GM19035 (cell line): ENCODE results near the gene ACOT7.

Experiments used
- ATAC-seq: cut with Tn5 transposase; IDR thresholded peaks from one replicate; pipeline ENCODE4 v1.9.1; 2021; ENCODE audit not compliant: unreplicated experiment

Gene ACOT7

GRCh38 chr1:6347641-6348487 is 45.7 kb downstream of the ACOT7 start:
- no peak for ATAC-seq

DNA sequence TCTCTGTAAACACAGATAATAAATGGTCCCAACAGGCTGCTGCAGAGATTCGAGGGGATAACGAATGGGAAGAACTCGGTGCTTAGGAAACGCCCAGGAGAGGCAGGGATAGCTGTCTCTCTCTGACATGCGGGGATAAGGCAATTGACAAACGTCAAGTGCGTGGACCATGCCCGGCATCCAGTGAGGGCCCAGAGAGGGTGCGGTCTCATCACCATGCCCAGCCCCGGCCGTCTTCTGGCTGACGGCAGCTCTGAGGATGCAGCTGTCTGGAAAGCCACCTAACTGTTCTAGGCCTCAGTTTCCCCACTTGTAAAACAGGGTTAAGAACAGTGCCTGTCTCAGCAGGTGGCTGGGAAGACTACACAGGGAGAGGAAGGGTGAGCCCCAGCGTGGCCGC is 48.1 kb downstream of the ACOT7 start:
- ATAC-seq = no peak

GRCh38 chr1:6345009-6345408 is 48.6 kb downstream of the ACOT7 start:
- ATAC-seq = no peak

DNA sequence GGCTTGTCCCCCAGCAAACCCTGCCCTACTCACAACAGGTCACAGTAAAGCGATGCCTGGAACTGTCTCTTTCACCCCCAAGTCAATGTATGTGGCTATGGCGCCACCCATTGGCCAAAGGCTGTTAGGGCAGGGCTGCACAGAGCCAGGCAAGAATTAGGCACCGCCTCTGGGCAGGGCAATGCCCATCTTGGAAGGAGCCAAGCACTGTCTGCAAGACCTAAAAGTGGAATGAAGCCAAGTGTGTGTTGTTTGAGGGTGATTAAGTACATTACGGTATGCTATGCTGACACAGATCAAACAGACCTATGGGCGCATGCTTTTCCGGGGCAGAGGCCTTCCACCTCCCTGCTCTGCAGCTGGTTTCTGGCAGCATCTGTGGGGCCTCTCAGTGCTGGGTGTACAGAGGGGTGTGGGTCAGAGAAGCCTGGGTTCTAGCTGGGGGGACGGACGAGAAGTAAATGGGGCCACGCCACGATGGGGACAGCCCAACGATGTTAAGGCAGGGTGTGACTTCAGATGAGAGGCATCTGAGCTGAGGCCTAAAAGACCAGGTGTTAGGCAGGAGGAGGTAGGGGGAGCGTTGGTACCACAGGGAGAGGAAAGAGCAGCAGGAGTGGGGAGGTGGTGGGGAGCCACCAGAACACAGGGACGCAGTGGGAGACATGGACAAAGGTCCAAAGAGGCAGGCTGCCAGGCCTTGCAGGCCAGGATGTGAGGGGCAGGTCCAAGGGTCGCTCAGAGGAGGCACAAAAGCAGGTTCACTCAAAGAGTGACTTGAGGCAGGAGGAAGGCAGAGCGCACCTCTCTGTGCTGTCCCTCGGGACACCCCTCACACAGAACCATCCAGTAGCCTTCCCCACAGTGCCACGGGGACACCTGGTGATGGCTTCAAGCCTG is 49.8 kb downstream of the ACOT7 start:
- ATAC-seq = no peak

- ATAC-seq = no peak
Observed at GRCh38 chr1:6342056-6342455, 51.5 kb downstream of the ACOT7 start.

GRCh38 chr1:6338695-6339094 is 54.9 kb downstream of the ACOT7 start:
- no peak for ATAC-seq

- no peak for ATAC-seq
Observed at GRCh38 chr1:6336776-6337622, 56.6 kb downstream of the ACOT7 start.

DNA sequence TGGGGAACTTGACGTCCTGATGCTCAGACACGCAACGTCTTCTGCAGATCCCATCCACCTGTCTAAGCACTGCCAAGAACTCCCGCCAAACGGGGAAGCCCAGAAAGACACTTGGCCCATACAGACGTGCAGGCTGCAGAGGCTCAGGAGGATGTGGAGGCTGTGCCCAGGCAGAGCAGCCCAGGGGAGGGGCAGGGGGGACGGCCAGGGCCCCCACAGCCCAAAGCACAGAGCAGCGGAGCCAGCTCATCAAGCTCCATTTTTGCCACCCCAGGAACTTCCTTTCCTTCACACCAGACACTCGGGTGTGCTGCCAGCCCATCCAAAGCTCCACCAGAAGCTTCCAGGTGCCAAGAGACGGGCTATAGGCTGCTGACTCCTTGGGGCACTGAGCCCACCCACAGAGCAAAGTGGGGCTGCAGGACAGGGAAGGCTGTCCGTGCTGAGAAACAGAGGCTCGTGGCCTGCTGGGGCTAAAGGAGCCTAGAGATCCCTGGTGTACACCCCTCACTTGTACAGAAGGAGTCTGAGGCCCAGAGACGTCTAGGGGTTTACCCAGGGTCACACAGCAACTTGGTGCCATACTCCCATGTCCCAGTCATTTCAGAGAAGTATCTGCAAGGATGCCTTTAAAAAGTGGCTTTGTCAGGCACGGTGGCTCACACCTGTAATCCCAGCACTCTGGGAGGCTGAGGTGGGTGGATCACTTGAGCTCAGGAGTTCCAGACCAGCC is 59.1 kb downstream of the ACOT7 start:
- ATAC-seq = no peak

GRCh38 chr1:6332821-6333220 is 60.7 kb downstream of the ACOT7 start:
- no peak for ATAC-seq

DNA sequence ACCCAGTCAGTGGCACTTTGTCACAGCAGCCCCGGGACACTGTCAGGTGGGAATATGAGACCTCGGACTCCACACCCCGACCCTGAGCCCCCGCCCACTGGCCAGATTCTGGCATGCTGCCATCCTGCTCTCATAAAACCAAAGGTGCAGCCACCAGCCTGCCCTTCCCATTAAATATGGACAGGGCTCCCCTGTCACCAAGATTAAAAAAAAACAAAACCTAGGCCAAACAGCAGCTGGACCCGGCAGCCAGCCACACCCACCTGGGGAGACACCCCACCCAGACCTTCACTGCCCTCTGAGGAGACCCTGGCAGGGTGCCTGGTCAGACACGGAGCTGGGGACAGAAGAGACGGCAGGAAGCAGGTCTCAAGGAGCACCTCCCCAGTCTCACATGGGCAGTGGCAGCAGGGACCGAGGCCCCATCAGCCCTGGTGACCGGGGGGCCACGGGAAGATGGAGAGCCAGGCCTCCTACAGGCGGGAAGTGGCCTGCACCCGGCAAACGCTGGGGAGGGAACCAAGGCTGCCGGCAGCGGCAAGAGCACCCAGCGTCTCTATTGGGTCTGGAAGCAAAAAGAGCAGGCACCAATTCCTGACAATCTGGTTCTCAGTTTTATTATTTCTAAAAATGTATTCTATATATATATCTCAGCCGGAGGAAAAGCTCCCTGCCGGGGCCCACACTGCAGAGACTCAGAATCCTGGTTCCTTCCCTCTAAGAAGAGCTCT is 61.9 kb downstream of the ACOT7 start:
- ATAC-seq = no peak

- ATAC-seq = no peak
Observed at GRCh38 chr1:6330410-6330911, 63.1 kb downstream of the ACOT7 start.

- no peak for ATAC-seq
Observed at GRCh38 chr1:6329851-6330250, 63.7 kb downstream of the ACOT7 start.

- ATAC-seq = no peak
Observed at GRCh38 chr1:6329396-6329795, 64.2 kb downstream of the ACOT7 start.

DNA sequence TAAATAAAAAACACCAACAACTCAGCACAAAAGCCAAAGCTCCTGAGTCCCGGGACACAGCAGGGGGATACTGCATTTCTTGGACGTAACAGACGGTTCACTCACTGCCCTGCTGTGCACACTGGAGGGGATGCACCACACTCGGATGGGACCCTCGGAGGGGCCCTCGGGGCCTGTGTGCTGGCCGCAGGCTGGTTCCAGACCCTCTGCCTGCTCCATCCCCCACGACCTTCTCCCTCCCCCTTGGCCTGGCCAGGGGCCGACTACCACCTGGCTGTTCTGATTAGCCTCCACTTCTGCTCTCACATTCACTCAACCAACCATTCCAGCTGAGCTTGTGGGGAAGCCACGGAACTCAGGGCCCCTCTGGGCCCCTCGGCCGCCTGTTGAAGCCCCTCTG is 64.9 kb downstream of the ACOT7 start:
- ATAC-seq = no peak

DNA sequence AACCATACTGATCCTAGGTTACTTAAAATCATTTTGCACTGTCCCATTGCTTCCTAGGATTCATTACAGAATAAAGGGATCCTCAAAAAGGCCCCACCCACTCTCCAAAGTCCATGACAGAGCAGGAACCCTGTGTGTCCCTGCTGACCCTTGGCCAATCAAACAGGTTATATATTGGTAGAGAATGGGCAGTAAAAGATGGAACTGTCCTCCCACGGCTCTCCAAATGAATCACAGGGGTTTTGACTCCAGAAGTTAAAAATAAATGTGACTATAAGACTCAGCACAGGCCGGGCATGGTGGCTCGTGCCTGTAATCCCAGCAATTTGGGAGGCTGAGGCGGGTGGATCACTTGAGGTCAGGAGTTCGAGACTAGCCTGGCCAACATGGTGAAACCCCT is 65.5 kb downstream of the ACOT7 start:
- ATAC-seq = no peak

- ATAC-seq = no peak
Observed at GRCh38 chr1:6325482-6325881, 68.1 kb downstream of the ACOT7 start.

DNA sequence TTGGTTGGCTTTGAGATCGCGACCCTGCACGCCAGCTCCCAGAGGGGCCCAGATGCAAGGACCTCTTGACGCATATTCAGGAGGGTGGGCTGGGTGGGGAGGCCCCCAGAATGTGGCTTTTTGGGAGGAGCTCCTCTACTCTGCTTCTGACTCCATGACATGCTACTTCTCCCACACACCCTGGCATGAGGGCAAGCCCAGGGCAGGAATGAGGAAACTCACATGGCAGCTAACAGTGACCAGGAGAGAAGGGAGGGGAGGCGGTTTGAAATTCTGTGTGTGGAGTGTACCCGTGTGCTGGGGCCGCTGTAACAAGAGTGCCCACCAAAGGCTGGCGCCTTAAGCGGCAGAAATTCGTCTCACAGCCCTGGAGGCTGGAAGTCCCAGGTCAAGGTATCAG is 71.4 kb downstream of the ACOT7 start:
- no peak for ATAC-seq

- no peak for ATAC-seq
Observed at GRCh38 chr1:6321205-6321604, 72.4 kb downstream of the ACOT7 start.

- no peak for ATAC-seq
Observed at GRCh38 chr1:6317098-6317760, 76.3 kb downstream of the ACOT7 start.
